ENCODE measurements around the gene OR3A2.

DNA sequence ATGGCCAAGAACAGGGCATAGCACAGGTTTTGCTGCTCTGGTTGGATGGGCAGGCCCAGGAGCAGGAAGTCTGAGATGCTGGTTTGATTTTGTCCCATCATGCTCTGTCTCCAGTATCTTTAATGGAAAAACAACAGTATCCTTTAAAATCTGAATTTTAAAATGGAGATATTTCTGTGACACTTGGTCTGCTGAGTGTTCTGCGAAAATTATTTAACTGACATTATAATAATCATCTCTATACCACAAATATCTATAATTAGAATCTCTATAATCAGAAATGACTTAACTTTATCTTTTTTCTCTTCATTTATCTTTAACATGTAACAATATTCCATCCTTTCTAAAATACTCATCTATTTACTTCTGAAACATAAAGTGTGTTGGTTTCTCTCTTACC, 12.2 kb upstream of the OR3A2 start, which contains the start of gene OR1E1:
- TF ChIP-seq, protein P1, sequence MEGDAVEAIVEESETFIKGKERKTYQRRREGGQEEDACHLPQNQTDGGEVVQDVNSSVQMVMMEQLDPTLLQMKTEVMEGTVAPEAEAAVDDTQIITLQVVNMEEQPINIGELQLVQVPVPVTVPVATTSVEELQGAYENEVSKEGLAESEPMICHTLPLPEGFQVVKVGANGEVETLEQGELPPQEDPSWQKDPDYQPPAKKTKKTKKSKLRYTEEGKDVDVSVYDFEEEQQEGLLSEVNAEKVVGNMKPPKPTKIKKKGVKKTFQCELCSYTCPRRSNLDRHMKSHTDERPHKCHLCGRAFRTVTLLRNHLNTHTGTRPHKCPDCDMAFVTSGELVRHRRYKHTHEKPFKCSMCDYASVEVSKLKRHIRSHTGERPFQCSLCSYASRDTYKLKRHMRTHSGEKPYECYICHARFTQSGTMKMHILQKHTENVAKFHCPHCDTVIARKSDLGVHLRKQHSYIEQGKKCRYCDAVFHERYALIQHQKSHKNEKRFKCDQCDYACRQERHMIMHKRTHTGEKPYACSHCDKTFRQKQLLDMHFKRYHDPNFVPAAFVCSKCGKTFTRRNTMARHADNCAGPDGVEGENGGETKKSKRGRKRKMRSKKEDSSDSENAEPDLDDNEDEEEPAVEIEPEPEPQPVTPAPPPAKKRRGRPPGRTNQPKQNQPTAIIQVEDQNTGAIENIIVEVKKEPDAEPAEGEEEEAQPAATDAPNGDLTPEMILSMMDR (IDR thresholded peaks at IDR 0.05 in 2 of 3, conservative IDR thresholded peaks at IDR 0.05 in 1 of 3; ENCODE audit: control insufficient read depth in 2 of 3, extremely low read depth in 1 of 3, insufficient read depth in 1 of 3, low read depth in 3 of 3, low read length in 3 of 3): no peak
- TF ChIP-seq EP300 (IDR thresholded peaks at IDR 0.05; ENCODE audit: borderline replicate concordance in 1 of 2, control insufficient read depth in 1 of 2, low read depth in 2 of 2, low read length in 2 of 2) (no peak), CEBPB (IDR thresholded peaks at IDR 0.05; ENCODE audit: borderline replicate concordance in 1 of 2, low read depth in 2 of 2, low read length in 2 of 2) (no peak), RAD21 (IDR thresholded peaks at IDR 0.05; ENCODE audit: insufficient read depth, low read depth, low read length) (no peak), FOXK2 (IDR thresholded peaks at IDR 0.05) (no peak), ASH2L (IDR thresholded peaks at IDR 0.05; ENCODE audit: borderline replicate concordance, low read depth) (no peak), ZNF274 (IDR thresholded peaks at IDR 0.05; ENCODE audit: insufficient read depth, insufficient read length) (no peak), JUND (IDR thresholded peaks at IDR 0.05; ENCODE audit: low read depth, low read length) (no peak), YY1 (IDR thresholded peaks at IDR 0.05; ENCODE audit: low read depth, low read length) (no peak)
